NT2/D1 (cell line): Measurements from ENCODE around the gene TTYH2.

Experiments
- YY1 ChIP-seq: IDR thresholded peaks from 2 replicates; pipeline ENCODE4 v1.6.1; 2011; ENCODE audit not compliant: insufficient read length, insufficient read depth
- ZNF274 ChIP-seq: IDR thresholded peaks from 2 replicates; pipeline ENCODE4 v1.6.1; 2011; ENCODE audit warnings: mild to moderate bottlenecking, low read depth, low read length

- TF ChIP-seq YY1 (no peak), ZNF274 (no peak)
Measured at GRCh38 chr17:74185571-74186185, 27.7 kb upstream of the TTYH2 start.
